HL-60 (cell line): ENCODE data around the gene NEK10.

Experiments used
- DNase-seq, 2 experiments: peaks; one replicate each; pipeline ENCODE4 v3.0.0-alpha.2; 2010 to 2020; ENCODE audit warnings: low read depth in 1 of 2, low spot score in 1 of 2
- H3K27ac ChIP-seq: fragments of 250-450 bp; sonication (Bioruptor Pico); replicated peaks from 2 replicates; pipeline ENCODE4 v1.5.1; 2020; ENCODE audit warnings: mild to moderate bottlenecking, moderate library complexity
- H3K27me3 ChIP-seq: fragments of 250-450 bp; sonication (Bioruptor Pico); 2 replicates; pipeline ENCODE4 v1.5.1; 2021; ENCODE audit warnings: mild to moderate bottlenecking, moderate library complexity; ENCODE audit not compliant: insufficient read depth, poor library complexity, severe bottlenecking
- H3K4me3 ChIP-seq: replicated peaks from 2 replicates; pipeline ENCODE4 v1.5.1; 2011; ENCODE audit warnings: mild to moderate bottlenecking, control low read depth, low read length; ENCODE audit not compliant: insufficient read depth
- CTCF ChIP-seq: IDR thresholded peaks from one replicate; pipeline ENCODE4 v1.5.1; 2011; ENCODE audit warnings: low read length, control low read depth, inconsistent platforms; ENCODE audit not compliant: insufficient read depth
- GABPA ChIP-seq: IDR thresholded peaks from 2 replicates; pipeline ENCODE4 v1.6.1; 2012; ENCODE audit warnings: low read depth
- POLR2AphosphoS5 ChIP-seq: IDR thresholded peaks from 2 replicates; pipeline ENCODE4 v1.6.1; 2012; ENCODE audit warnings: low read depth
- REST ChIP-seq: IDR thresholded peaks from 2 replicates; pipeline ENCODE4 v1.6.1; 2012; ENCODE audit warnings: low read depth; ENCODE audit not compliant: insufficient replicate concordance
- SPI1 ChIP-seq: IDR thresholded peaks from 2 replicates; pipeline ENCODE4 v1.6.1; 2012; ENCODE audit warnings: low read depth, mild to moderate bottlenecking, borderline replicate concordance

NEK10 gene

GRCh38 chr3:27119639-27120038, 249.5 kb downstream of the NEK10 start:
- DNase-seq: no peak
- Histone ChIP-seq H3K27ac (no peak overlapping the region), H3K4me3 (no peak overlapping the region), H3K27me3 (peaks cover 2% of the 10 kb centered on the region)
- TF ChIP-seq GABPA: no peak
- TF ChIP-seq REST: no peak
- no peak for TF ChIP-seq POLR2AphosphoS5

- TF ChIP-seq CTCF (no peak), SPI1 (no peak), REST (no peak), POLR2AphosphoS5 (no peak), GABPA (no peak)
- H3K27me3 ChIP-seq: peaks cover 2% of the 10 kb centered on the region
- DNase-seq: no peak
- H3K27ac ChIP-seq: no peak overlapping the region
- H3K4me3 ChIP-seq: no peak overlapping the region
Observed at GRCh38 chr3:27115352-27115751, 253.8 kb downstream of the NEK10 start.

GRCh38 chr3:27114684-27115083, 254.5 kb downstream of the NEK10 start:
- H3K27ac ChIP-seq: no peak overlapping the region
- H3K27me3 ChIP-seq: peaks cover 2% of the 10 kb centered on the region
- no peak for TF ChIP-seq POLR2AphosphoS5
- no peak for TF ChIP-seq CTCF
- no peak for TF ChIP-seq GABPA
- TF ChIP-seq SPI1: no peak
- no peak for TF ChIP-seq REST
- no peak for DNase-seq
- no peak overlapping the region for H3K4me3 ChIP-seq

GRCh38 chr3:27114129-27114528, 255.1 kb downstream of the NEK10 start:
- Histone ChIP-seq H3K27me3 (peaks cover 2% of the 10 kb centered on the region), H3K4me3 (no peak overlapping the region), H3K27ac (no peak overlapping the region)
- no peak for DNase-seq
- TF ChIP-seq GABPA (no peak), SPI1 (no peak), POLR2AphosphoS5 (no peak), CTCF (no peak), REST (no peak)
